ENCODE results near the gene IPO11.
"Not testable (repeated sequence)": the region's sequence is repeated elsewhere in the genome, so short reads cannot be mapped to it uniquely, and the experiment has no call there.

The IPO11 gene

GRCh38 chr5:62520812-62521211, 108.2 kb downstream of the IPO11 start:
- not testable (repeated sequence) for DNase-seq

GRCh38 chr5:62521319-62521718, 108.8 kb downstream of the IPO11 start:
- DNase-seq: no peak

- no peak for DNase-seq
Measured at GRCh38 chr5:62522811-62523210, 110.2 kb downstream of the IPO11 start.

- no peak for DNase-seq
Measured at GRCh38 chr5:62533597-62533996, 121.0 kb downstream of the IPO11 start.

- DNase-seq: no peak
Measured at GRCh38 chr5:62534461-62535236, 122.1 kb downstream of the IPO11 start.

- DNase-seq: no peak
Measured at GRCh38 chr5:62536232-62536631, 123.7 kb downstream of the IPO11 start.

- DNase-seq: no peak
Measured at GRCh38 chr5:62536783-62537182, 124.2 kb downstream of the IPO11 start.

GRCh38 chr5:62538017-62538942, 125.7 kb downstream of the IPO11 start:
- no peak for DNase-seq

- no peak for DNase-seq
Measured at GRCh38 chr5:62542720-62543119, 130.2 kb downstream of the IPO11 start.

- DNase-seq: no peak
Measured at GRCh38 chr5:62547945-62548630, 135.5 kb downstream of the IPO11 start.

GRCh38 chr5:62550103-62550502, 137.5 kb downstream of the IPO11 start:
- DNase-seq: no peak

GRCh38 chr5:62555930-62556329, 143.4 kb downstream of the IPO11 start:
- no peak for DNase-seq

- DNase-seq: no peak
Measured at GRCh38 chr5:62558941-62559340, 146.4 kb downstream of the IPO11 start.

GRCh38 chr5:62560786-62561185, 148.2 kb downstream of the IPO11 start:
- no peak for DNase-seq

GRCh38 chr5:62561896-62562295, 149.3 kb downstream of the IPO11 start:
- DNase-seq: no peak

GRCh38 chr5:62562867-62563266, 150.3 kb downstream of the IPO11 start:
- no peak for DNase-seq

GRCh38 chr5:62564101-62564500, 151.5 kb downstream of the IPO11 start:
- DNase-seq: no peak

GRCh38 chr5:62565740-62566139, 153.2 kb downstream of the IPO11 start:
- not testable (repeated sequence) for DNase-seq

- no peak for DNase-seq
Measured at GRCh38 chr5:62568143-62568542, 155.6 kb downstream of the IPO11 start.

- no peak for DNase-seq
Measured at GRCh38 chr5:62568800-62569432, 156.4 kb downstream of the IPO11 start.

GRCh38 chr5:62569470-62569869, 156.9 kb downstream of the IPO11 start:
- no peak for DNase-seq

- DNase-seq: no peak
Measured at GRCh38 chr5:62572918-62573514, 160.5 kb downstream of the IPO11 start.

Data from activated naive CD4-positive, alpha-beta T cell treated with anti-CD3 and anti-CD28 coated beads, Interleukin-2, amount 50 U/mL, for 16 hours (primary cell).